Measurements from ENCODE around the gene PDE7B. TPM values are rescaled to one million over a fixed set of nuclear protein-coding genes. Genes with fewer than 3 reads are reported as not detected.

Gene PDE7B
- total and polyA plus RNA-seq, 2 of the 8 experiments (the other 6 are each of a cell fraction or from before 2014, with no cell fraction given), result not detected

GRCh38 chr6:136173519-136174507 is 322.3 kb downstream of the PDE7B start:
- no peak overlapping the region for H2BK120ac ChIP-seq (replicated peaks; ENCODE audit: low read depth, low read length)
- no peaks in the 10 kb centered on the region for H3K27me3 ChIP-seq (replicated peaks in 1 of 4; ENCODE audit: control insufficient read depth in 3 of 4, extremely low read depth in 1 of 4, insufficient read depth in 3 of 4, low read length in 3 of 4)
- H2BK5ac ChIP-seq (ENCODE audit: low read depth, low read length), result no peak overlapping the region
- DNase-seq (ENCODE audit: low read depth in 1 of 2, low spot score in 2 of 2), result no peak
- no peak overlapping the region for H3K4me3 ChIP-seq (ENCODE audit: extremely low read depth in 1 of 4, insufficient read depth in 2 of 4, low read depth in 3 of 4, low read length in 4 of 4)
- H4K91ac ChIP-seq (replicated peaks; ENCODE audit: insufficient read length, low read length), result no peak overlapping the region
- H3K4me2 ChIP-seq (ENCODE audit: insufficient read depth in 1 of 2, low read depth in 2 of 2, low read length in 2 of 2), result no peak overlapping the region
- WGBS, 2 experiments (ENCODE audit: extremely low coverage in 1 of 2, insufficient coverage in 1 of 2, insufficient read length in 1 of 2, insufficient replicate concordance in 2 of 2, low coverage in 1 of 2, low lambda C conversion rate in 2 of 2, missing lambda C conversion rate in 1 of 2), result 91% methylated on average over 13 of the region's 13 CpGs; no CpG with 5 or more reads in 1 of the 2 experiments
- ChIA-PET CTCF (ENCODE audit: partially characterized antibody) (interaction anchor here (0.7 to 0.8 kb wide), 2 partner anchors 28 to 1168 kb away, joined by 3 to 4 read pairs; no protein-coding TSS in a partner anchor), POLR2A (ENCODE audit: partially characterized antibody) (no interaction called here)
- H3K79me1 ChIP-seq (ENCODE audit: low read depth, low read length), result no peaks in the 10 kb centered on the region
- H2AK5ac ChIP-seq (ENCODE audit: low read depth, low read length), result no peak overlapping the region
- H3K4me1 ChIP-seq (replicated peaks in 1 of 4; ENCODE audit: control insufficient read depth in 3 of 4, insufficient read depth in 4 of 4, low read length in 3 of 4), result no peaks in the 10 kb centered on the region
- FAIRE-seq, result no peak
- H3K36me3 ChIP-seq (ENCODE audit: control insufficient read depth in 2 of 4, insufficient read depth in 4 of 4, low read length in 3 of 4), result no peaks in the 10 kb centered on the region
- no peak overlapping the region for H3K4ac ChIP-seq (replicated peaks; ENCODE audit: insufficient read length, low read depth, low read length)
- H4K20me1 ChIP-seq (replicated peaks in 1 of 2; ENCODE audit: control insufficient read depth in 1 of 2, insufficient read depth in 2 of 2, low read length in 2 of 2), result no peaks in the 10 kb centered on the region
- no peak overlapping the region for H2BK12ac ChIP-seq (ENCODE audit: low read depth, low read length)
- no peaks in the 10 kb centered on the region for H3K79me2 ChIP-seq (ENCODE audit: control insufficient read depth in 1 of 2, insufficient read depth in 2 of 2, low read length in 2 of 2)
- H2AFZ ChIP-seq (ENCODE audit: low read length), result peak overlapping the region; percentile 11; the same call in 1 of the 2 replicates
- H3K27ac ChIP-seq (ENCODE audit: low read depth, low read length), result no peak overlapping the region
- no peak overlapping the region for H3K18ac ChIP-seq (ENCODE audit: extremely low read depth, low read length)
- no peak overlapping the region for H3K14ac ChIP-seq (ENCODE audit: insufficient read length)
- no peak overlapping the region for H3K56ac ChIP-seq (replicated peaks; ENCODE audit: insufficient read length, low read depth, low read length)
- no peak overlapping the region for H2BK20ac ChIP-seq (ENCODE audit: low read length)
- H3K9ac ChIP-seq (replicated peaks in 1 of 4; ENCODE audit: extremely low read depth in 1 of 4, low read depth in 3 of 4, low read length in 3 of 4), result no peak overlapping the region
- H4K5ac ChIP-seq (ENCODE audit: insufficient read length, low read depth, low read length), result no peak overlapping the region
- H3K23ac ChIP-seq (ENCODE audit: insufficient read length), result no peak overlapping the region
- no peak overlapping the region for H4K8ac ChIP-seq (ENCODE audit: extremely low read depth, insufficient read depth, low read length)
- no peaks in the 10 kb centered on the region for H3K9me3 ChIP-seq (ENCODE audit: insufficient read depth in 2 of 2, low read depth in 1 of 2, low read length in 1 of 2)
- H3K23me2 ChIP-seq (ENCODE audit: low read depth, low read length), result no peaks in the 10 kb centered on the region
- no peak overlapping the region for H2BK15ac ChIP-seq (ENCODE audit: low read length)

Measured in H1 (cell line).